Hepatocyte (in vitro differentiated cells): ENCODE measurements around the gene FPGS.

Source experiments
- EZH2 ChIP-seq: fragments of 200-600 bp; sonication (generic); IDR thresholded peaks from 2 replicates; pipeline ENCODE4 v1.6.1; 2016; ENCODE audit warnings: antibody characterized with exemption, mild to moderate bottlenecking, borderline replicate concordance
- TF ChIP-seq, protein P1 (sequence below): fragments of 200-600 bp; sonication (generic); IDR thresholded peaks from 2 replicates; pipeline ENCODE4 v1.5.1; 2016; ENCODE audit warnings: antibody characterized with exemption, mild to moderate bottlenecking; ENCODE audit not compliant: poor library complexity

DNA sequence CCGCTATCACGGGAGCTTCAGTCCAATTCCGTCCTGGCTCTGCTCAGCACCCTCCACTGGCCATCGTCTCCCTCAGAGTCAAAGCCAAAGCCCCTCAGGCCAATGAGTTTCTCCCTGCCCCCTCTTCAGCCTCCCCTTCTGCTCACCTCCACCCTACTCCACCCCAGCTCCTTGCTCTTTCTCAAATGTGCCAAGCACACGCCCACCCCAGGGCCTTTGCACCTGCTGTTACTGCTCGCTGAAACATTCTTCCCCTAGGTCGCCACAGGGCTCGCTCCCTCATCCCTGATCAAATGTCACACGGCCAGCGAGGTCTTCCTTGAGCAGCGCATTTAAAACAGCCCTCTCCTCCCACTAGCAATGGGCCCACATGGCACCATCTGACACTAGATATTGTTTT, 58.1 kb downstream of the FPGS start:
- TF ChIP-seq, protein P1, sequence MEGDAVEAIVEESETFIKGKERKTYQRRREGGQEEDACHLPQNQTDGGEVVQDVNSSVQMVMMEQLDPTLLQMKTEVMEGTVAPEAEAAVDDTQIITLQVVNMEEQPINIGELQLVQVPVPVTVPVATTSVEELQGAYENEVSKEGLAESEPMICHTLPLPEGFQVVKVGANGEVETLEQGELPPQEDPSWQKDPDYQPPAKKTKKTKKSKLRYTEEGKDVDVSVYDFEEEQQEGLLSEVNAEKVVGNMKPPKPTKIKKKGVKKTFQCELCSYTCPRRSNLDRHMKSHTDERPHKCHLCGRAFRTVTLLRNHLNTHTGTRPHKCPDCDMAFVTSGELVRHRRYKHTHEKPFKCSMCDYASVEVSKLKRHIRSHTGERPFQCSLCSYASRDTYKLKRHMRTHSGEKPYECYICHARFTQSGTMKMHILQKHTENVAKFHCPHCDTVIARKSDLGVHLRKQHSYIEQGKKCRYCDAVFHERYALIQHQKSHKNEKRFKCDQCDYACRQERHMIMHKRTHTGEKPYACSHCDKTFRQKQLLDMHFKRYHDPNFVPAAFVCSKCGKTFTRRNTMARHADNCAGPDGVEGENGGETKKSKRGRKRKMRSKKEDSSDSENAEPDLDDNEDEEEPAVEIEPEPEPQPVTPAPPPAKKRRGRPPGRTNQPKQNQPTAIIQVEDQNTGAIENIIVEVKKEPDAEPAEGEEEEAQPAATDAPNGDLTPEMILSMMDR, result no peak
- no peak for TF ChIP-seq EZH2
